ENCODE measurements around the gene ZNF649. TPM values are rescaled to one million over a fixed set of nuclear protein-coding genes. Genes with fewer than 3 reads are reported as not detected.

Gene ZNF649
- total RNA-seq, 1 experiment from 2014 or later, result 3.5 TPM

Other genes with a start within 250 kb of the ZNF649 start
- gene SPACA6, start 211.7 kb downstream of the ZNF649 start, total RNA-seq (2014; rRNA removed; shearing (Covaris generic)), result 8.7 and 10.7 TPM in 2 replicates
- gene HAS1, start 181.0 kb downstream of the ZNF649 start, total RNA-seq (2014; rRNA removed; shearing (Covaris generic)), result not detected in 2 replicates
- not detected in 2 replicates for gene FPR1, start 153.1 kb downstream of the ZNF649 start, total RNA-seq (2014; rRNA removed; shearing (Covaris generic))
- not detected in 2 replicates for gene FPR2, start 143.8 kb downstream of the ZNF649 start, total RNA-seq (2014; rRNA removed; shearing (Covaris generic))
- gene FPR3, start 109.9 kb downstream of the ZNF649 start, total RNA-seq (2014; rRNA removed; shearing (Covaris generic)), result not detected in 2 replicates
- gene ZNF577, start 17.1 kb downstream of the ZNF649 start, total RNA-seq (2014; rRNA removed; shearing (Covaris generic)), result 1.6 and 2.9 TPM in 2 replicates
- gene ZNF613, start 22.5 kb upstream of the ZNF649 start, total RNA-seq (2014; rRNA removed; shearing (Covaris generic)), result 2.1 and 2.6 TPM in 2 replicates
- 2.9 and 11.9 TPM in 2 replicates for gene ZNF350, start 81.8 kb upstream of the ZNF649 start, total RNA-seq (2014; rRNA removed; shearing (Covaris generic))
- 3.5 and 5.7 TPM in 2 replicates for gene ZNF615, start 103.2 kb upstream of the ZNF649 start, total RNA-seq (2014; rRNA removed; shearing (Covaris generic))
- 4.9 and 10.6 TPM in 2 replicates for gene ZNF614, start 123.4 kb upstream of the ZNF649 start, total RNA-seq (2014; rRNA removed; shearing (Covaris generic))
- 4.8 and 5.1 TPM in 2 replicates for gene ZNF432, start 143.8 kb upstream of the ZNF649 start, total RNA-seq (2014; rRNA removed; shearing (Covaris generic))
- 7.6 and 13.6 TPM in 2 replicates for gene ZNF841, start 190.7 kb upstream of the ZNF649 start, total RNA-seq (2014; rRNA removed; shearing (Covaris generic))
- 4.6 and 7.7 TPM in 2 replicates for gene ZNF616, start 234.9 kb upstream of the ZNF649 start, total RNA-seq (2014; rRNA removed; shearing (Covaris generic))